Lung microvascular endothelial cell (primary cell): Measurements from ENCODE around the gene FXYD2. TPM values are rescaled to one million over a fixed set of nuclear protein-coding genes. Genes with fewer than 3 reads are reported as not detected.

Source experiments
- DNase-seq, 2 donors: peaks; one replicate each; pipeline versions ENCODE4 v3.0.0 to v3.0.0-alpha.2; 2010; ENCODE audit warnings: low read depth in 2 of 2
- total RNA-seq: library from RNA; depleted of rRNA; stranded (reverse); fragments of >200 nt; gene quantifications from 2 replicates; pipeline ENCODE4 v1.2.1, GENCODE V29; 2014

Gene FXYD2
- total RNA-seq, 1 donor from 2014 or later = 1.8 TPM

DNA sequence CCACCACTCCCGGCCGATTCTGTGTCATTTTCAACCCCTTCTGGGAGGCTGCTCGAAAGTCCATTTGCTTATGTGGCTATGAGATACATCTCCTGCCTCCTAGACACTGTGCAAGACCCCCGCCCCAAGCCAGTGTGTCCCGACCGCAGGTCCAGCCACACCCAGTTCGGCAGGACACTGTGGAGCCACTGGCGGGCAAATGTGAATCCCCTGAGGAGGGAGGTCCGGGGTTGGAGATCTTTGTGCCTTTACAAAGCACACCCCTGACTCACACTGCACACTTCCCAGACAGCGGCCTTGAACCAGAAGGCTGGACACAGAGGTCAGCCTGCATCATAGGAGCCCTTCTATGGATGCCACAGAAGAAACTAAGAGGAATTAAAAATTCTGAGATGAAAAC is 34.5 kb upstream of the FXYD2 start:
- no peak for DNase-seq

DNA sequence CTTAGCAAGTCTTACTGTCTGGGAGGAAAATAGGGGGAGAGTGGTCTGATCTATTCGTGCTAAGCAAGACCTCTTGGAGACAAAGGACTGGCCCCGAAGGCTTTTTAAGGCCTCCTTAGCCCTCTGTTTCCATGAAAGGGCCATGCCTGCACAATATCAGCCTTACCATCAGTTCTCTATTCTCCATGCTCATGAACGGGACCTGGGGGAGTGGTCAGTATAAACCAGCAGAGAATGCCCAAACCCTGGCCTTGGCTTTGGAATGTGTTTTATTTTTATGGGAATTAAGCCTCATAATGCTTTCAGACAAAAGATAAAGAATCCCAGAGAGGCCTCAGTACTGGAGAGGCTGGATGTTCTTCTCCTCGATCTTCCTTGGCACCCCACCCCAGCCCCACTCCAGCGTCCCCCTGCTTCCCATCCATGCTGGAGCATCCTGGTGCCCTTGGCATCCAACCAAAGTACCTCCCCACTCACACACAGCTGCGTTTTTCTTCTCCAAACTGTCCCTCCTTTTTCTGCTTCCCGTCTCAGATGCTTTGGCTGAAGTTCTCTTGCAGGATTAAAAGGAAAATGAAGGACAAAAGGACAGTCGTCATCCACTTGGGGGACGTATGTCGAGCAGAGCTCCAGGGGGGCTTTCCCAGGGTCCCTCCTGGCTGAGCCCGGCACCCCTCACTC is 33.3 kb upstream of the FXYD2 start:
- no peak for DNase-seq

DNA sequence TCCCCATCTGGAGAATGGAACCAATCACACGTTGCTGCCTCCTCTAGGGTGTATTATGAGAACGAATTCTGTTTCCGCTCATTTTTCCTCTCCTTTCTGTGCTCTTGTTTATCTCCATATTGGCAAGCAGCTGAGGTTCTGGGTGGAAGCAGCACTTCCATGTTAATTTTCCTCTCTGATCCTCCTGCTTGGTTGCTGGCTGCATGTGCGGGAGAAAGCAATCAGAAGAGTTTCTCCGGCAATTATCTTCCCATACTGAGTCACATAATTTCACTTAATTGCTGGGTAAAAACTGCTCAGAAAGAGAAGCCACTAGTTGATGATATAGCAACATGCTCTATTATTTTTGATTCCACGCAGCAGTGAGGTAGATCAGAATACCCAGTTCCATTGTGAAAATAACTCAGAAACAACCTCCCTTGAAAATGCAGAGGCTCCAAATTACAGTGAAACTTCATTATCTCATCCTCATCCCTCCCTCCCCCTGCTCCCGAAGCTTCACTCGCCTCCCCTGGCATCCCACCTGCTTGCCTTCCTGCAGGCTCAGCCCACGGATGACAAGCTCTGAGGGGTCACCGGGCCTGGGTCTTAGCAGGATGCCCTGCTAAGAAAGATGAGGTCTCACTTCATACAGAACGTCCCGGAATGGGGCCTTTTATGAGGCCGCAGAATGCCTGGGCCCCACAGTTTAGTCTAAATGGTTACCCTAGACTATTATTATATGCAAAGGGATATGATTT is 31.5 kb upstream of the FXYD2 start:
- DNase-seq = no peak

DNA sequence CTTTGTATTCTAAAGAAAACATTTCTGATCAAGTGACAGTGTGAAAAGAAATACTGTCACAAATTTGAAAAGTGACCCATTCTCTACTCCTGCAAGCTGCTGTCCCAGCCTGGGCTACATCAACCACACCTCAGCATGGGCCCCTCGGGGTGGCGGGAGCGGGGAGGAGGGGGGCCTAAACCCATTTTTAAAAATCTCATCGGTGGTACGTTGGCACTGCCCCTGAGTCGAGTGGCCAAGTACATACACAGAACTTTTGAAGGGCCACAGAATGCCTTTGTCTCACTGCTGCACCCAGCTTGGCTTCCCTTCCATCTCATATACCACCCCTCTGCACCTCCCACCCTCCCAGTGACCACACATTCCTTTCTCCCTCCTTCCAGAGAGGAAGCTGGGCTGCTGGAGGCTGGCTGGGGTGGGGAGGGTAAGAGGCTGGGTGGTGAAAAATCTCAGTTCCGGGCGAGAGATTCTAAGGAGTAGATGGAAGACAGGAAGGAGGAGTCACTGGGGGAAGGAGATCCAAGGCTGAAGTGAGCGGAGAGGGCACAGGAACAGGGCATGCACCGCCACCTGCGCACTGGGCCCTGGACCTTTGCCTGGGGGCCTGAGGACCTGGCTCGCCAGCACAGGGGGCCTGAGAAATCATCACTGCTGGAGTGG is 30.8 kb upstream of the FXYD2 start:
- DNase-seq = no peak

DNA sequence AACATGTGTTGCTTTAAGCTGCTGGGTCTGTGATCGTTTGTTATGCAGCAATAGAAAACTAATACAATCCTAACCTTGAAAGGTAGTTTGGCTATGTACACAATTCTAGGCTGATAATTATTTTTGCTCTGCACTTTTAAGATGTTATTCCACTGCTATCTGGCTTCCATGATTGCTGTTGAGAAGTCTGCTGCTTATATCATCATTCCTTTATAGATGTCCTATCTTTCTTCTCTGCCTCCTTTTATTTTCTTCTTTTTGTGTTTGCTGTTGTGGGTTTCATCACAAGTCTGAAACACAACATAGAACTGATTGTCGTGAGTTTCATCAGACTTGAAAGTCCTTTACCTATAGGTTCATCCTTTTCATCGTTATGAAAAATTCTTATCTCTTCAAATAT is 27.8 kb upstream of the FXYD2 start:
- no peak for DNase-seq

DNA sequence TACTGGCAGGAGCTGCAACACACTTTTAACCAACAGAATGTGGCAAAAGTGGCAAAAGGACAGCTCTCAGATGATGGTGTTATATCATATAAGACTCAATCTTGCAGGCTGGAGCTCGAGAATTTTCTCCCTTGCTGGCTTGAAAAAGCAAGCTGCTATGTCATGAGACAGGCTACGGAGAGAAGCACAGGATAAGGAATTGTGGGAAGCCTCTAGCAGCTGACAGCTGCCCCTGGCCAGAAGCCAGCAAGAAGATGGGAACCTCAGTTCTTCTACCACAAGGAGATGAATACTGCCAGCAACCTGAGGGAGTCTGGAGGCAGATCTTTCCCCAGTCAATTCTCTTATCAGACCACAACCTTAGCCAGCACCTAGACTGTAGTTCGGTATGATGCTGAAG is 27.3 kb upstream of the FXYD2 start:
- no peak for DNase-seq

DNA sequence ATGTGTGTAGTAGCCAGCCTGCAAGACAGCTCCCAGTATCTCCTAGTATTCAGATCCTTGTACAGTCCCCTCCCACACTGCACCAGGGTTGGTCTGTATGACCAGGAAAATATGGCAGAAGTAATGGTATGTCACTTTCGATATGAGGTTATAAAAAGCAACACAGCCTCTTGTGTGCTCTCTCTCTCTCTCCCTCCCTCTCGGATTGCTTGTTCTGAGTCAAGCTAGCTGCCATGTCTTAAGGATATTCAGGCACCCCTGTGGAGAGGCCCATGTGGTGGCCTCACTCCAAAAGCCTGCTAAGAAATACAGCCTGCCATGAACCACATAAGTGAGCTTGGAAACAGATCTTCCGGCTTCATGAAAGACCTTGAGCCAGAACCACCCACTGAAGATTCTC is 26.6 kb upstream of the FXYD2 start:
- DNase-seq = no peak

DNA sequence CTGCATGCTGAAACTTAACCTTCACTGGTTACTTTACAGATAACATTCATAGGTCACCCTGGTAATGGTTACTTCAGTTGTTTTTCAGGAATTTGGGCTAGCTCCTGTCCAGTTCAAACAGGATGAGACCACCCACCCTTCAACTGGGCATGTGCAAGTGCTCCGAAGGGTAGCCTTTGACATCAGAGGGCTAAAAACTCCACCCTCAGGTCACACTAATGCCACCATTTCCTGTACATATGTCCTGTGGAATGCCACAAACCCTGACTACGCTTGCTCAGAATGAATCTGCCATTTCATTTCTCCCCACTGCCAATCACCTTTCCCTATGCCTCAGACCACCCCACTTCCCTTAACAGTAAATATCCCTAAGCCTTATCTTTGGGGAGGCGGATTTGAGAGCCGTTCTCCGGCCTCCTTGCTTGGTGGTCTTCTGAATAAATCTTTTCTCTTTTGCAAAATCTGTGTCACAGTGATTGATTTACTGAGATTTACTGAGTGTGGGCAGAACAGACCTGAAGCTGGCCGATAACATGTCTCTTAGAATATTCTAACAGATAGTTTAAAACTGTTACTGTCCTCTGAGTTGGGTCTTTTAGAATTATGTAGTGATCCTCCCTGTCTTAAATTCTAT is 25.4 kb upstream of the FXYD2 start:
- DNase-seq = no peak

DNA sequence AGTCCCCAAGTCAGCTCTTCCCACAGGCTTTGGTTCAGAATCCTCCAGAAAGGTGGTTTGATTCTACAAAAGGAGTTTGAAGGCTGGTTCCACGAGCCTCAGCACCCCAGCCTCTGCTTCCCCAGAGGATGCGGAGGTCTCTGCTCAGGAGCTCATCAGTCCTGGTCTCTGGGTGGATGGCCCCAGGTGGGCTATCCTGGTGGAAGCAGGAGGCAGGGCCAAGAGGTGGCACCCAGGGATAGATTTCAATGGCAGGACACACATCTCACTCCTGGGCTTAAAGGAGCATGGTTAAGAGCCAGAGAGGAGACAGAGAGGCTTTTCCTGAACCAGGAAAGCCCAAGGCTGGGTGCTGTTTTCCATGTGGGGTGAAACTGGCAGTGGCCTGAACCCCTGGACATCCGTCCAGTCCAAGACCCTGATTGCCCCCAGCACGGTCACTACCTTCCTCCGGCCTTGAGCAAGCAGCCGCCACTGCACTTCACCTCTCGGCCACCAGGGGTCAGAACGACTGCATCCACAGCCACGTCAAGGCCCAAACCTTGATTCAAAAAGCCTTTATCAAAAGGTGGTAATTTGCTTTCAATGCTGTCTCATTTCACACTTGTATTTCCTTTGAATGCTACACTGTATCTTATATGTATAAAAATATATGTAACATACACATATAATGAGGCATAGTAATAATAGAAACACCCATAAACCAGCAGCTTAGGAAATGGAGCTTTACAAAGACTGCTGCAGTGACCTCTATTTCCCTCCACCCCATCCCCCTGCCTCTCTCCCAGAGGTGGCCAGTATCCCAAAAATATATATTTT is 19.3 kb upstream of the FXYD2 start:
- DNase-seq = peak; percentile 74 to 85

DNA sequence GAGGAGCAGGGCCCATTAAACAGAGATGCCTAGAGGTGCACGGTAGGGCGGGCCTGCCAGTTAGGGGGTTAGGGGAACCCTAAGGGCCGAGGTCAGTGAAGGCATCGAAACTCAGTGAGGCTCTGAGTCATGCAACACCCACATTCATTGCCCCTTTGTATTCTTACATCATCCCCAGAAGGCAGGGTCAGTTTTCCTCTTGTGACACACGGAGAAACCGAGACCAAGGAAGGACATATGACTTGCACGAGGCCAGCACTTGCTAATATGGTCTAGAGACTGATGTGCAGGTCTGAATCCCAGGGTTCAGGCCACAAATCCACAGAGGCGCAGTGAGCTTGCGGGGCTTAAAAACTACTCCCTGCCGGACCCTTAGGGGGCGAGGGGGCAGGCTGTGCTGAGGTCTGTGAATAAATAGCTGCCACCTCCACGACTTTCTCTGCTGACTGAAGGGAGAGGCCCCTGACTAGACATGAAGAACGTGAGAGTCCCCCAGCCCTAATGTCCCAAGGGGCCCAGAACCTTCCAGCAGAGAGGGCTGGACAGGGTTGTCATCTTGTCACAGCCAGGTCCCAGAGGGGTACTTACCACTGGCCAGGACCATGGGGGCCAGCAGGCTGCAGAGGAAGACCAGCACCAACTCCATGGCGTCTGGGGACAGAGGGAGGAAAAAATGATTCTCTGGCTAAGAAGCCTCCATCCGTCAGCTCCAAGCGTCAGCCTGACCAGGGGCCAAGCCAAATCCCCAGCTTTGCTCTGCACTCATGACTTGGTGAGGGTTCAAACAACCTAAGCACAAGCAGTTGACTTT is 17.8 kb upstream of the FXYD2 start:
- no peak for DNase-seq

DNA sequence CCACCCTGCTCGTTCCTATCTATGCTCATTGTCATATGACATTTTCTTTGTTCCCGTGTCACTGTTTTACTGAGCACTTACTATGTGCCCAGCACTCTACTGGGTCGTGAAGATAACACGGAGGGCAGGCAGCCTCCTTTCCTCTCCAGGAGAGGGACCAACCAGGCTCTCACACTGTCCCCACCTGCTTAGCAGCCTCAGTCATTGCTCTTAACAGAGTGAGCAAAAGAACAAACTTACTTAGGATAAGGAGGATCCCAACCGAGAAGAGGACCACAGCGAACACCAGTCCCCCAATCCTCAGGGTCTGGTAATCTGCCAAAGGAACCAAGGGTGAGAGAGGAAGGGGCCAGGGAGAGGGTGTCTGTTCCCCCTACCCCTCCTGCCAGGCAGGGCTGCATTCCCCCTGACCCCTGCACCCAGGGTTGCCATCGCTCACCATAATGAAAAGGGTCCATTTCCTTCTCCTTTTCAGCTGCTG is 17.0 kb upstream of the FXYD2 start:
- no peak for DNase-seq

DNA sequence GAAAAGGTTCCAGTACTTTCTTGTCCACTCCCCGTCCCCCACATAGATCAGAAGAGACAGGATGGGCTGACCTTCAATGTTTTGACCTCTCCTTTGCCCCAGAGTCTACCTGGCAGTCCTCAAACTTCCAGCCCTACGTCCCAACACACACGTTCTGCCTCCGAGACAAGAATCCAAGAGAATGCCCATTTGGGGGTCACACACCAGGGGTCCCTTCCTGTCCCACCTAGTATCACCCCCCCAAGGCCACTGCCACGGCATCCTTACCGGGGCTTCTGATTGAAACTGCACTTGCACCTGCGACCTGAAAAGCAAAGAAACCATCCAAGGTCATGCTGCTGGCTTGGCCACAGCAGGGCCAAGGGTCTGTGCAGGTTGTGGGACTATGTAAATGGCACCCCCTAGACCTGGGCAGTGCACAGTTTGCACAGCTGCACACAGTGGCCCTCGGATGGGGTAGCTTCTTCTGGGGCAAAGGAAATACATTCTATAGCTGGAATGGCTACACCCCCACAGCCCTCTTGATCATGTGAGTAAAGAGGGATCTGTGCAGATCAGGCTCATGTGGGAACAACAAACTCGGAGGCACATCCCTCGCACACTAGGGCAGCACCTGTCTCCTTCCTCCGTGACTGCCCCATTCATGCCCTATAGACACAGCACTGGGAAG is 16.5 kb upstream of the FXYD2 start:
- no peak for DNase-seq

DNA sequence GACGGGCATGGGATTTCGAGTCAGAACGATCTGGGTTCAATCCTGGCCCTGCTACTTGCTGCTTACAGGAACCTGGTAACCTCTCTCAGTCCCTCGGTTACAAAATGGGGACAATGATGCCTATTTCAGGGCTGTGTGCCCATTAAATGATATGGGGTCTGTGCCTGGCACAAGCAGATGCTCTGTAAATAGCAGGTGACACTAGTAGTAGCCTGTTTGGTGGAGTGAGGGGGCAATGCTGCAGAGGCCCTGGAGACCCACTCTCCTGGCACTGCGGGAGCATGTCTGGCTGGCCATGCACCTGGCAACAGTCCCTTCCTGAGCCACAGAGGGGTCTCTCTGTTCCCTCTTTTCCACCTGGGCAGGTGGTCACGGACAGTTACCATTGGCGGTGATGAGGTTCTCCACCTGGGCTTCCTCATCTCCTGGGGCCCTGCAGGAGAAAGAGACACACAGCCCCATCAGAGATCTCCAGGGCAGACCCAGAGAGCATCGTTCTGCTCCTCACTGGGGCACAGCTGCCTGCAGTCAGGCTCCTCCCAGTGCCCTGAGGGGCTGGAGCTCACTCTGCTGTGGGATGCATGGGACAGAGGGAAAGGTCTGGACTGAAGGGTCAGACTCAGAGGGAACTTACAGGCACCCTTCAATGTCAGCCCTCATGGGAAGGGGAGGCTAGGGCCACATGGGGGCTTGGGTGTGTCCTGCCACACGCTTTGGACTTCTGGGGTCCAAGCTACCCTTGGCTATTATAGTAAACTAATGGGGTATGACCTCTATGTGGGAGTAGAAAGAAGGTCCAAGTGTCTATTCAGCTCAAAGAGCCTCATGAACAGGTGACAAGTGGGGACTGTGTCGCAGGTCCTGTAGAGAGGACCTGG is 15.6 kb upstream of the FXYD2 start:
- DNase-seq = no peak

DNA sequence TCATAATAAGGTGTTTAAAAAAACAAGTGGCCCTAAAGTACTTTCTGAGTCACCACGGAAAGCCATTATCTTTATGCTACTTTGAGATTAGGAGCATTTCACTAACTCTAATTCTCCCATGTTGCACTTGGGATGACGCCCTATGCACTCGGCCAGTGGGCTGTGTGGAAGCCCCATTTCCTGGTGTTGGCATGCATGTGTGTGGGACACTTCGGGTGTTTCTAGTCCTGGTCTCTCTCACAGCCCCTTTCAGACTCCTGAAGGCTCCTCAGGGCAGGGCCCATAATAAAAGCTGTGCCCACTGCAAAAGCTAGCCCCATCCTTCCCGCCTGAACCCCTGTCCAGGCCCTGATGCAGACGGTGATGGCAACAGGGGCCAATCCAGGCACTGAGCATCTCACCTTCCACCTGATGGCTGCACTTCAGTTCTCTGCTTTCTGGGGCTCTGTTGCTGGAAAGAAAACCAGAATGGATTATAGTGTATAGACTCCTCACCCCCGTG is 14.9 kb upstream of the FXYD2 start:
- no peak for DNase-seq

DNA sequence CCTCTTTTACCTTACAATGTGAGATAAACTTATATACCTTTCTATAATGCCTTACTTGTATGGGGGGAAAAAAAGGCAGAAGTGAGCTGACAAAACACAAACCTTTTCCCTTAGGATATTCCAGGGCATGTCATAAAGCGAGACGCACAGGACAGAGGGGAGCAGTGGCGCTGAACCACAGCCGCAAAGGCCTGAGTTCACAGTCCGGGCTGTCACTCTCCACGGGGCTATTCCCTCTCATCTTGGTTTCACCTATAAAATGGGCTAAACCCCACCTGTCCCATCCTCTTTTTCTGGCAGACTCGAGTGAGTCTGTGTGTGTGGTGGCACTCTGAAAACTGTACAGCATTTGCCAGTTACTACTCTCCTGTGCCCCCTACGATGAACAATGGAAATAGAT is 14.4 kb upstream of the FXYD2 start:
- DNase-seq = no peak

DNA sequence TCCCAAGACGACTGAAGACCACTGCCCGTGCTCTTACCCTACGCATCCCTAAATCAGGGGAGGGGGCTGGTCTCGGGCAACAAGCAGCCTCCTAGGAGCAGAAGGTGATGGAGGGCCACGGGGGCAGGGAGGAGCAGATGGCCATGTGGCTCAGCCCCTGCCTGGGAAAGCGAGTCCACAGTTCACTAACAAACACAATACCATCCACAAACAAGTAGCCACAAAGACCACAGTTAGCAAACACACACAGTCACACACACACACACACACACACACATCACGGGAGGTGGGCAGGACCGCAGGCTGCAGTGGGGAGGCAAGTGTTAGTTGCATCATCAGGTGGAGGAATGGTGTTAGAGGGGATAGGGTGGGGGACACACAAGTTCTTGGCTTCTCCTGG is 13.2 kb upstream of the FXYD2 start:
- DNase-seq = no peak

DNA sequence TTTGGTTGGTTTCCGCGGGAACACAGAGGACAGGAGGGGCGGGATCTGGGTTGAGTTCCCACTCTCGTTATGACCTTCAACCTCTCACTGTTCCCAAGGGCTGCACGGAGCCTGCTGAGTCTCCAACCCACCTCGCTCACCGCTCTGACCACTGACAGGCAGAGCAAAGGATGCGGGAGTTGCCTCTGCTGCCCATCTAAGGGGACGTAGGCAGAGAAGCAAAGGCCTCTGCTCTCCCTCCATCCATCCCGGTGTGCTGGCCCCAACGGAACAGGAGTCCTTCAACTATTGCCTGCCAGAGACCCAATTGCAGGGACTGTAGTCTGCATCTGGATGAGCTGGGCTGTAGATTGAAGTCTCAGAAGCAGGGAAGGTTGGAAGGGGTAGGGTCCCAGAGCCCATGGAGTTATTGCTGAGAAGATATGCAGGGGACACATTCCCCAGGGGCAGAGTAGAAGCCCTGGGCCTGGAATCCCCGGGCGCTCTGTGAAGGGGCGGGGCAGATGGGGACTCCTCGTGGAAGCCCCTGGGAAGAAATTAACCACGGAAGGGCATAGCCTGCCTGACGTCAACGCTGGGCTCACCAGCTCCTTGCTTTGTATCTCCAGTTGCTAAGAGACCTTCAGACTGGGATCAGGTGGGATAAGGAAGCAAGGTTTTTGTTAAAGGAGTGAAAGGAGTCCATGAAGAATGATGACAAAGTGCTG is 12.7 kb upstream of the FXYD2 start:
- DNase-seq = no peak
